A549 (cell line): Measurements from ENCODE around the gene CSMD2.

Experiments used
- NPAS2 ChIP-seq: fragments of 250-450 bp; sonication (Bioruptor Pico); IDR thresholded peaks from 2 replicates; pipeline ENCODE4 v1.8.0; 2022; ENCODE audit warnings: mild to moderate bottlenecking, moderate library complexity, borderline replicate concordance
- RFX5 ChIP-seq: fragments of 450-650 bp; IDR thresholded peaks from 2 replicates; pipeline ENCODE4 v1.7.1; 2014; ENCODE audit warnings: antibody characterized with exemption, mild to moderate bottlenecking, moderate library complexity

GRCh38 chr1:33519240-33519884, 645.7 kb downstream of the CSMD2 start:
- TF ChIP-seq NPAS2 (CRISPR knock-in tag) (no peak), RFX5 (no peak)
